ENCODE measurements around the gene ARPP21.

ARPP21 gene

GRCh38 chr3:35641920-35642527 lies 2.7 kb downstream of the ARPP21 start:
- DNase-seq (ENCODE audit: low read depth, low spot score), result no peak

GRCh38 chr3:35643495-35643894 lies 4.2 kb downstream of the ARPP21 start:
- DNase-seq (ENCODE audit: low read depth, low spot score), result no peak

- no peak for DNase-seq (ENCODE audit: low read depth, low spot score)
Observed at GRCh38 chr3:35644451-35644850, 5.1 kb downstream of the ARPP21 start.

GRCh38 chr3:35645189-35645588 lies 5.9 kb downstream of the ARPP21 start:
- DNase-seq (ENCODE audit: low read depth, low spot score), result no peak

- DNase-seq (ENCODE audit: low read depth, low spot score), result no peak
Observed at GRCh38 chr3:35646081-35646480, 6.8 kb downstream of the ARPP21 start.

GRCh38 chr3:35647461-35647860 lies 8.1 kb downstream of the ARPP21 start:
- DNase-seq (ENCODE audit: low read depth, low spot score), result no peak

GRCh38 chr3:35648347-35648746 lies 9.0 kb downstream of the ARPP21 start:
- no peak for DNase-seq (ENCODE audit: low read depth, low spot score)

GRCh38 chr3:35649405-35649804 lies 10.1 kb downstream of the ARPP21 start:
- DNase-seq (ENCODE audit: low read depth, low spot score), result no peak

- DNase-seq (ENCODE audit: low read depth, low spot score), result no peak
Observed at GRCh38 chr3:35651426-35651825, 12.1 kb downstream of the ARPP21 start.

GRCh38 chr3:35651851-35652250 lies 12.5 kb downstream of the ARPP21 start:
- no peak for DNase-seq (ENCODE audit: low read depth, low spot score)

GRCh38 chr3:35653347-35653746 lies 14.0 kb downstream of the ARPP21 start:
- no peak for DNase-seq (ENCODE audit: low read depth, low spot score)

GRCh38 chr3:35654476-35654875 lies 15.2 kb downstream of the ARPP21 start:
- DNase-seq (ENCODE audit: low read depth, low spot score), result no peak

GRCh38 chr3:35658686-35659085 lies 19.4 kb downstream of the ARPP21 start:
- no peak for DNase-seq (ENCODE audit: low read depth, low spot score)

GRCh38 chr3:35659768-35660167 lies 20.4 kb downstream of the ARPP21 start:
- no peak for DNase-seq (ENCODE audit: low read depth, low spot score)

- no peak for DNase-seq (ENCODE audit: low read depth, low spot score)
Observed at GRCh38 chr3:35663471-35663870, 24.1 kb downstream of the ARPP21 start.

GRCh38 chr3:35664460-35664919 lies 25.2 kb downstream of the ARPP21 start:
- DNase-seq (ENCODE audit: low read depth, low spot score), result no peak

- no peak for DNase-seq (ENCODE audit: low read depth, low spot score)
Observed at GRCh38 chr3:35665390-35666055, 26.2 kb downstream of the ARPP21 start.

GRCh38 chr3:35666888-35667287 lies 27.6 kb downstream of the ARPP21 start:
- DNase-seq (ENCODE audit: low read depth, low spot score), result no peak

- no peak for DNase-seq (ENCODE audit: low read depth, low spot score)
Observed at GRCh38 chr3:35670408-35670965, 31.2 kb downstream of the ARPP21 start.

- DNase-seq (ENCODE audit: low read depth, low spot score), result no peak
Observed at GRCh38 chr3:35671483-35671882, 32.2 kb downstream of the ARPP21 start.

- DNase-seq (ENCODE audit: low read depth, low spot score), result no peak
Observed at GRCh38 chr3:35673017-35673416, 33.7 kb downstream of the ARPP21 start.

- DNase-seq (ENCODE audit: low read depth, low spot score), result no peak
Observed at GRCh38 chr3:35674451-35675109, 35.3 kb downstream of the ARPP21 start.

- DNase-seq (ENCODE audit: low read depth, low spot score), result no peak
Observed at GRCh38 chr3:35675206-35675605, 35.9 kb downstream of the ARPP21 start.
